Pancreas (tissue), 10 donors: ENCODE measurements around the gene DNAJA3. TPM values are rescaled to one million over a fixed set of nuclear protein-coding genes. Genes with fewer than 3 reads are reported as not detected.

Experiments
- ATAC-seq, 4 donors: fragments of 200-7000 bp; cut with Tn5 transposase; one replicate each; pipeline versions ENCODE4 v1.8.0 to v1.9.1; 2020; ENCODE audit warnings: mild to moderate bottlenecking in 4 of 4, moderate library complexity in 4 of 4
- DNase-seq, 6 donors: peaks; one replicate each; pipeline ENCODE4 v3.0.0-alpha.2; 2020
- FAIRE-seq: peaks from 2 replicates; lab custom pipeline; 2012; peaks lifted over from hg19 to GRCh38; lab: Jason Lieb, UNC
- H3K27ac ChIP-seq, 4 donors: fragments of 200-600 bp; sonication (generic); 1 replicate in 3 of 4; 2 replicates in 1 of 4; pipeline versions ENCODE4 v1.5.0 to v1.8.0; 2020
- H3K27me3 ChIP-seq, 4 donors: fragments of 200-600 bp; one replicate each; pipeline ENCODE4 v1.8.0; 2021
- H3K36me3 ChIP-seq, 3 donors: fragments of 200-600 bp; sonication (generic) in 1 of 3; one replicate each; pipeline versions ENCODE4 v1.5.0 to v1.8.0; 2020 to 2021
- H3K4me1 ChIP-seq, 3 donors: fragments of 200-600 bp; one replicate each; pipeline ENCODE4 v1.8.0; 2021
- H3K4me3 ChIP-seq, 4 donors: fragments of 200-600 bp; sonication (generic) in 2 of 4; one replicate each; pipeline versions ENCODE4 v1.5.0 to v1.8.0; 2020 to 2021
- H3K9me3 ChIP-seq, 4 donors: fragments of 200-600 bp; one replicate each; pipeline ENCODE4 v1.8.0; 2021
- CTCF ChIP-seq, 4 donors: fragments of 200-600 bp; sonication (generic) in 3 of 4; IDR thresholded peaks; one replicate each; pipeline versions ENCODE4 v1.5.0 to v1.8.0; 2021; ENCODE audit warnings: antibody characterized with exemption in 4 of 4
- whole genome bisulfite sequencing, 2 donors: extraction: QIAGEN DNeasy Blood & Tissue Kit; methylation state at CpG; one replicate each; pipeline ENCODE4 v1.1.7; 2013; 5-methylcytosine and 5-hydroxymethylcytosine counted together
- intact Hi-C, 3 donors: fragments of 100-400 bp; cut with DNase I; formaldehyde crosslinking; loops; one replicate each; pipeline versions ENCODE4 v1.11.1 to v1.14.2; 2022
- polyA plus RNA-seq, 2 donors: library from polyadenylated mRNA; stranded (reverse); fragments of 200-250 nt; gene quantifications; one replicate each; pipeline ENCODE4 v1.2.3, GENCODE V29; 2013
- total RNA-seq, 6 donors: library from RNA; stranded (reverse); fragmentation: NEBNext Ultra II Directional in 4 of 6; extraction: Animal tissue kit (Norgen Biotek cat#: 25700) in 4 of 6; gene quantifications; one replicate each; pipeline versions ENCODE4 v1.2.1 to v1.2.4, GENCODE V29; 2021 to 2023
- donor health status: healthy with polysubstance abuse.
- donor health status: DM: no; HTN: no; CAD: no; lungs with moderate emphysema.
- donor health status: DM: no; HTN: no; CAD: no.
- donor health status: control.
- donor health status: control.
- donor health status: Bipolar disorder and iron deficiency.
- donor health status: DM: yes; HTN: yes; CAD: no.
- donor health status: DM: no; HTN: no; CAD: no.
- donor health status: DM: no; HTN: no; CAD: no.
- donor health status: DM: yes; HTN: yes; CAD: no.

DNAJA3 gene
- total and polyA plus RNA-seq, 8 donors: 20.3 to 33.7 (median 21.5) TPM

GRCh38 chr16:4381935-4382794 is 43.5 kb upstream of the DNAJA3 start:
- Histone ChIP-seq H3K27ac (no peak overlapping the region), H3K4me3 (no peak overlapping the region), H3K4me1 (peaks cover 0 to 2% (median 0%) of the 10 kb centered on the region in 3 donors), H3K9me3 (no peaks in the 10 kb centered on the region), H3K36me3 (peaks cover 0 to 20% (median 0%) of the 10 kb centered on the region in 3 donors), H3K27me3 (no peaks in the 10 kb centered on the region)
- ATAC-seq (no peak), FAIRE-seq (no peak), DNase-seq (peak in 1 of 6 donors; percentile 67)
- TF ChIP-seq CTCF (IDR thresholded peaks at IDR 0.05): no peak
- WGBS, 2 donors: 94 to 95% methylated on average over 54 to 55 of the region's 55 CpGs
- intact Hi-C loops: no loop called here

DNA sequence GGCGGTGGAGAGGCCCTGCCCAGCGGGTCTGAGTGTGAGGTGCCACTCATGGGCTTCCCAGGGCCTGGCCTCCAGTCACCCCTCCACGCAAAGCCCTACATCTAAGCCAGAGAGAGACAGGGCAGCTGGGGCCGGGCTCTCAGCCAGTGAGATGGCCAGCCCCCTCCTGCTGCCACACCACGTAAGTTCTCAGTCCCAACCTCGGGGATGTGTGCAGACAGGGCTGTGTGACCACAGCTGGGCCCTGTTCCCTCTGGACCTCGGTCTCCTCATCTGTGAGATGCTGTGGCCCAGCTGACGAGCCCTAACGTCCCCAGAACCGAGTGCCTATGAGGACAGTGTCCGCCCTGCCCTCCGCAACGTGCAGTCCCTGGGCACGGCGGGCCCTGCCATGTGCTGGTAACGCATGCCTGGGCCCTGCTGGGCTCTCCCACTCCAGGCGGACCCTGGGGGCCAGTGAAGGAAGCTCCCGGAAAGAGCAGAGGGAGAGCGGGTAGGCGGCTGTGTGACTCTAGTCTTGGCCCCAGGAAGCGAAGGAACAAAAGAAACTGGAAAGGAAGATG is 42.8 kb upstream of the DNAJA3 start:
- no peak overlapping the region for H3K27ac ChIP-seq
- 89 to 91% methylated on average over 21 of the region's 21 CpGs for WGBS, 2 donors
- intact Hi-C loops: no loop called here
- no peaks in the 10 kb centered on the region for H3K4me1 ChIP-seq
- H3K36me3 ChIP-seq: peaks cover 0 to 20% (median 0%) of the 10 kb centered on the region in 3 donors
- ATAC-seq (no peak), DNase-seq (peak in 1 of 6 donors; percentile 21), FAIRE-seq (no peak)
- TF ChIP-seq CTCF (IDR thresholded peaks at IDR 0.05): no peak
- no peak overlapping the region for H3K4me3 ChIP-seq
- H3K27me3 ChIP-seq: no peaks in the 10 kb centered on the region
- no peaks in the 10 kb centered on the region for H3K9me3 ChIP-seq

GRCh38 chr16:4383591-4384444 is 41.9 kb upstream of the DNAJA3 start:
- intact Hi-C loops: no loop called here
- no peaks in the 10 kb centered on the region for H3K9me3 ChIP-seq
- DNase-seq (peak in 2 of 6 donors; percentile 27 to 67), ATAC-seq (no peak), FAIRE-seq (no peak)
- H3K4me3 ChIP-seq: no peak overlapping the region
- no peak for TF ChIP-seq CTCF (IDR thresholded peaks at IDR 0.05)
- no peaks in the 10 kb centered on the region for H3K4me1 ChIP-seq
- WGBS, 2 donors: 93 to 94% methylated on average over 12 of the region's 12 CpGs
- peaks cover 0 to 20% (median 0%) of the 10 kb centered on the region in 3 donors for H3K36me3 ChIP-seq
- no peak overlapping the region for H3K27ac ChIP-seq
- H3K27me3 ChIP-seq: no peaks in the 10 kb centered on the region

GRCh38 chr16:4384509-4384942 is 41.1 kb upstream of the DNAJA3 start:
- no peaks in the 10 kb centered on the region for H3K27me3 ChIP-seq
- no peak overlapping the region for H3K27ac ChIP-seq
- H3K36me3 ChIP-seq: peaks cover 0 to 20% (median 0%) of the 10 kb centered on the region in 3 donors
- no peaks in the 10 kb centered on the region for H3K9me3 ChIP-seq
- intact Hi-C loops: no loop called here
- no peak for TF ChIP-seq CTCF (IDR thresholded peaks at IDR 0.05)
- WGBS, 2 donors: 83 to 84% methylated on average over 20 of the region's 20 CpGs
- no peaks in the 10 kb centered on the region for H3K4me1 ChIP-seq
- ATAC-seq (no peak), DNase-seq (peak in 2 of 6 donors; percentile 45 to 77), FAIRE-seq (no peak)
- H3K4me3 ChIP-seq: no peak overlapping the region
